HEK293T (cell line): Measurements from ENCODE around the gene TRIM29.

ENCODE experiments used
- CTCF ChIA-PET: fragments of 350-600 bp; formaldehyde crosslinking; extraction: SDS; loops from one replicate; lab custom pipeline; 2021; ENCODE audit warnings: antibody characterized with exemption, inconsistent platforms; lab: Yijun Ruan, JAX
- POLR2A ChIA-PET: fragments of 350-600 bp; formaldehyde crosslinking; extraction: SDS; loops from one replicate; lab custom pipeline; 2020; ENCODE audit warnings: antibody characterized with exemption, inconsistent platforms; lab: Yijun Ruan, JAX
- DNase-seq: peaks from one replicate; pipeline ENCODE4 v3.0.0; 2012; ENCODE audit warnings: mixed read lengths; ENCODE audit errors: extremely low spot score
- ARNT ChIP-seq: fragments of 450-650 bp; IDR thresholded peaks from 2 replicates; pipeline ENCODE4 v1.6.1; 2017; ENCODE audit warnings: mild to moderate bottlenecking
- BHLHE40 ChIP-seq: fragments of 450-650 bp; IDR thresholded peaks from 2 replicates; pipeline ENCODE4 v1.6.1; 2016; ENCODE audit warnings: mild to moderate bottlenecking, moderate library complexity, borderline replicate concordance
- CTBP1 ChIP-seq: fragments of 450-650 bp; IDR thresholded peaks from 2 replicates; pipeline ENCODE4 v1.6.1; 2016; ENCODE audit warnings: borderline replicate concordance
- ELF4 ChIP-seq: fragments of 450-650 bp; IDR thresholded peaks from 2 replicates; pipeline ENCODE4 v1.6.1; 2017; ENCODE audit warnings: antibody characterized with exemption
- FOXA1 ChIP-seq: fragments of 450-650 bp; IDR thresholded peaks from 2 replicates; pipeline ENCODE4 v1.6.1; 2016; ENCODE audit warnings: mild to moderate bottlenecking
- FOXK2 ChIP-seq: fragments of 450-650 bp; IDR thresholded peaks from 2 replicates; pipeline ENCODE4 v1.6.1; 2016; ENCODE audit warnings: mild to moderate bottlenecking
- FOXM1 ChIP-seq: fragments of 450-650 bp; IDR thresholded peaks from 2 replicates; pipeline ENCODE4 v1.6.1; 2017; ENCODE audit warnings: mild to moderate bottlenecking, borderline replicate concordance
- HDGF ChIP-seq: fragments of 450-650 bp; IDR thresholded peaks from 2 replicates; pipeline ENCODE4 v1.6.1; 2017; ENCODE audit warnings: antibody characterized with exemption, borderline replicate concordance
- L3MBTL2 ChIP-seq: fragments of 450-650 bp; conservative IDR thresholded peaks from 2 replicates; pipeline ENCODE4 v1.6.1; 2016; ENCODE audit warnings: mild to moderate bottlenecking
- LEF1 ChIP-seq: fragments of 450-650 bp; IDR thresholded peaks from 2 replicates; pipeline ENCODE4 v1.6.1; 2017; ENCODE audit warnings: mild to moderate bottlenecking, borderline replicate concordance
- NFRKB ChIP-seq: fragments of 450-650 bp; IDR thresholded peaks from 2 replicates; pipeline ENCODE4 v1.6.1; 2016; ENCODE audit warnings: mild to moderate bottlenecking, moderate library complexity
- SP1 ChIP-seq: fragments of 450-650 bp; IDR thresholded peaks from 2 replicates; pipeline ENCODE4 v1.6.1; 2017
- SUZ12 ChIP-seq: fragments of 450-650 bp; IDR thresholded peaks from 2 replicates; pipeline ENCODE4 v1.6.1; 2016; ENCODE audit warnings: mild to moderate bottlenecking
- TARDBP ChIP-seq: fragments of 450-650 bp; IDR thresholded peaks from 2 replicates; pipeline ENCODE4 v1.6.1; 2016
- ZNF384 ChIP-seq: fragments of 450-650 bp; IDR thresholded peaks from 2 replicates; pipeline ENCODE4 v1.6.1; 2016
- TF ChIP-seq, protein P1 (sequence below): fragments of 450-650 bp; IDR thresholded peaks from 2 replicates; pipeline ENCODE4 v1.6.1; 2016

The TRIM29 gene

DNA sequence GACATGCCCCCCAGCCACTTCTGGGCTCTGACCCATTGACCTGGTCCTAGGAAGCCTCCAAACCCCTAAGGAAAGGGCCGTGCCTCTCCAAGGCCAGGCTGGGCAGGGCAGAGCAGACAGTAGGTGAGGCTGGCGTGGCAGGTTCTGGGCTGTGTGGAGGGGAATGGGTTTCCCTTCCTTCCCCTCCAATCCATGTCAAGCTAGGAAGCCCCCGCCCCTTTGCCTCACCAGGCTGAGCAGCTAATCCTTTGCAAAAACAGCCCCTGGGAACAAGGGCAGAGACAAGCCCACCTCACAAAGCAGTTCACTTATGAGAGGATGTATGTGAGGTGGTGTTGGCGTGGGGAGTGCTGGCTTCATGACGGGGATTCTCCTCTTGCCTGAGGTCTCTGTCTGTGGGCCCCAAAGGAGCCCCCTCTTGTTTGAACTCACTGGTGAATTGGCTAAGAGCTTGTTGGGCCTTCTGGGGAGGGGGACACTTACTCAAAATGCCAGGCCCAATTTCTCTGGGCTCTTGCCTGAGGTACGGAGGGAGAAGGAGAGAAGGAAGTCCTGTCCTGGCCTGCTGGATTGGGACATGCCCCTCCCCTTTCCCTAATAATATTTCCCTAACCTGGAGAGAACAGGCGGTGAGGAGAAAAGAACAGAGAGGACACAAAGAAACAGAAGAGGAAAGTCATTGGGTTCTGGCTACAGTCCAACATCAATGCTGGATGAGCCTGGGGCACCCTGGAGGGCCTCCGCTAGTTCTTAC, 1.6 kb upstream of the TRIM29 start:
- DNase-seq, result no peak
- ChIA-PET POLR2A (no interaction called here), CTCF (no interaction called here)
- TF ChIP-seq ELF4, result no peak
- TF ChIP-seq FOXA1, result no peak
- no peak for TF ChIP-seq ZNF384
- no peak for TF ChIP-seq HDGF
- TF ChIP-seq FOXM1, result no peak
- no peak for TF ChIP-seq ARNT
- no peak for TF ChIP-seq NFRKB
- TF ChIP-seq, protein P1, sequence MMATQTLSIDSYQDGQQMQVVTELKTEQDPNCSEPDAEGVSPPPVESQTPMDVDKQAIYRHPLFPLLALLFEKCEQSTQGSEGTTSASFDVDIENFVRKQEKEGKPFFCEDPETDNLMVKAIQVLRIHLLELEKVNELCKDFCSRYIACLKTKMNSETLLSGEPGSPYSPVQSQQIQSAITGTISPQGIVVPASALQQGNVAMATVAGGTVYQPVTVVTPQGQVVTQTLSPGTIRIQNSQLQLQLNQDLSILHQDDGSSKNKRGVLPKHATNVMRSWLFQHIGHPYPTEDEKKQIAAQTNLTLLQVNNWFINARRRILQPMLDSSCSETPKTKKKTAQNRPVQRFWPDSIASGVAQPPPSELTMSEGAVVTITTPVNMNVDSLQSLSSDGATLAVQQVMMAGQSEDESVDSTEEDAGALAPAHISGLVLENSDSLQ, result no peak
- TF ChIP-seq L3MBTL2, result no peak
- TF ChIP-seq FOXK2, result no peak
- no peak for TF ChIP-seq LEF1
- TF ChIP-seq SP1, result no peak
- TF ChIP-seq SUZ12, result no peak
- TF ChIP-seq BHLHE40, result no peak
- TF ChIP-seq CTBP1, result no peak
- TF ChIP-seq TARDBP, result no peak

DNA sequence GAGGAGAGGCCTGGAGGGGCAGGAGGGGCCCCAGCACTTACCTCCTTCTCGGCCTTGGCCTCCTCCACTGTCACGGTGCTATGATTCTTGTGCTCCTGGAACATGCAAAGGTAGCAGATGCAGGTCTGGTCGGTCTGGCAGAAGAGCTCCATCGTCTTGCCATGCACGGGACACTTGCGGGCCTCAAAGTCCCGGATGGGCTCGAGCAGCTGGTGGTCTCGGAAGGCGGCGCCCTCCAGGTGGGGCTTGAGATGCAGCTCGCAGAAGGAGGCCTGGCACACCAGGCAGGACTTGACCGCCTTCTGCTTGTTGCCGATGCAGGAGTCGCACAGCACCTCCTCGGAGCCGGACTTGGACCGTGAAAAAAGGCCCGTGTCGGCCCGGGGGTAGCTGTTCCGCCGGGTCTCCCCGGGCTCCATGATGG, 714 bp downstream of the TRIM29 start:
- CTCF ChIA-PET, result no interaction called here
- no peak for TF ChIP-seq FOXK2
- TF ChIP-seq HDGF, result no peak
- no peak for TF ChIP-seq L3MBTL2
- TF ChIP-seq FOXA1, result no peak
- TF ChIP-seq FOXM1, result no peak
- TF ChIP-seq LEF1, result no peak
- no peak for TF ChIP-seq TARDBP
- no peak for TF ChIP-seq SP1
- TF ChIP-seq ARNT, result no peak
- TF ChIP-seq BHLHE40, result no peak
- TF ChIP-seq SUZ12, result no peak
- no peak for TF ChIP-seq ELF4
- TF ChIP-seq ZNF384, result no peak
- POLR2A ChIA-PET, result no interaction called here
- no peak for DNase-seq

DNA sequence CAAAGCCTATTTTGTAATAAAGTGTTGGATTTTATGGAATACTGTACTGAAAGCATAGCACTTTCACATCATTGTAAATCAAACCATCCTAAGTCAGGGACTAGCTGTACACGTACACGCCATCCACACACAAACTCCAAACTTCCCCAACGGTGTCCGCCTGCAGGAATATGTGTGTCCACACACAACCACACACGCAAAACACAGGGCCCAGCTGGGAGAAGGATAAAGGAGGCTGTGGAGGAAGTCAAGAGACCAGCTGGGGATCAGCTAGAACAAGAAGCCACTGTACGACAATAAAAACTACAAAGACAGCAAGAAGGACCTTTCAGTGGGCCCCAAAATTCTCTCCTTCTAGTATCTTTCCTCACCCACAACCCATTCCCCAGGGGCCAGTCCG, 1.6 kb downstream of the TRIM29 start:
- ChIA-PET POLR2A (no interaction called here), CTCF (interaction anchor here (0.6 kb wide), 1 partner anchor 28 kb away, joined by 3 read pairs; no protein-coding TSS in a partner anchor)
- TF ChIP-seq CTBP1 (no peak), ELF4 (no peak), FOXK2 (no peak), FOXA1 (no peak)
- no peak for DNase-seq

DNA sequence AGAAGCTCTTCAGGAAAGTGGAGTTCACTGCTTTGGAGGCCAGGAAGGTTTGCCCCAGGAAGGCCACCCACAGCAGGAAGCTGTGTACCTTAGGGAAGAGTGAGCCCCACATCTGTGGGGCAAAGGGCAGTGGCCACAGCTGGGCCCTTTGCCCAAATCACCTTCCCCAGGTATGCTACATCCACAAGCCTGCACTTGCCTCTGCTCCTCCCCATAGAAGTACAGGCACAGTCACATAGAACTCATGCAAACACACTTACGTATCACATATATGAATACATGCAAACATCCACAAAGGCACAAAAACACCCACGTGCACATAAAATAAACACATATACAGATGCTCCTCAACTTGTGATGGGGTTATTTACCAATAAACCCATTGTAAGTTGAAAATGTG, 2.1 kb downstream of the TRIM29 start:
- CTCF ChIA-PET, result interaction anchor here (0.6 kb wide), 1 partner anchor 27 kb away, joined by 3 read pairs; no protein-coding TSS in a partner anchor
- POLR2A ChIA-PET, result no interaction called here
- no peak for DNase-seq
- TF ChIP-seq, protein P1, result no peak
- TF ChIP-seq LEF1 (no peak), FOXA1 (no peak), BHLHE40 (no peak), NFRKB (no peak), HDGF (no peak), SP1 (no peak), TARDBP (no peak), FOXM1 (no peak), SUZ12 (no peak), FOXK2 (no peak), ELF4 (no peak), L3MBTL2 (no peak), CTBP1 (no peak), ARNT (no peak), ZNF384 (no peak)

DNA sequence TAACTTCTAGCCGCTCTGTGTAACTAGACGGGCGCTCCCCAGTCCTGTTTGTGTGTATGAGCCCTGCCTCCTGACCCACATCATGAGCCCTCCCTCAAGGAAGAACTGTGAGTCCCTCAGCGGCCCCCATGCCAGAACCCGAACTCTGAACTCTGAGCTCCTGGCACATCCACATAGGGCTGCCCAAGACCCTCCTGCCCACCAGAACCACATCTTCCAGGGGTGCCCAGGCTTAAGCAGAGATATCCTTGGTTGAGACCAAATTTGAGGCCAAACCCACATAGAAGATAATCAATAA, 3.0 kb downstream of the TRIM29 start:
- ChIA-PET POLR2A (no interaction called here), CTCF (no interaction called here)
- TF ChIP-seq, protein P1, result no peak
- no peak for TF ChIP-seq BHLHE40
- no peak for TF ChIP-seq SUZ12
- no peak for TF ChIP-seq CTBP1
- no peak for TF ChIP-seq L3MBTL2
- TF ChIP-seq FOXA1, result no peak
- no peak for TF ChIP-seq FOXM1
- TF ChIP-seq NFRKB, result no peak
- no peak for TF ChIP-seq ELF4
- TF ChIP-seq SP1, result no peak
- no peak for TF ChIP-seq TARDBP
- TF ChIP-seq FOXK2, result no peak
- no peak for DNase-seq
